OCI-LY7 (cell line): ENCODE data around the gene METTL24. TPM values are rescaled to one million over a fixed set of nuclear protein-coding genes. Genes with fewer than 3 reads are reported as not detected.

Experiments
- BruUV-seq: library from RNA; stranded (reverse); fragments of 400-500 nt; replicated peaks from 2 replicates; lab custom pipeline; 2021; lab: Mats Ljungman, UMichigan
- CTCF ChIA-PET: fragments of 300-600 bp; sonication (Branson Sonifier 250); formaldehyde crosslinking; loops from one replicate; lab custom pipeline; 2022; ENCODE audit warnings: antibody characterized with exemption; ENCODE audit not compliant: unreplicated experiment; lab: Charles Lee
- POLR2A ChIA-PET: fragments of 300-600 bp; sonication (Branson Sonifier 250); formaldehyde crosslinking; loops from one replicate; lab custom pipeline; 2022; ENCODE audit warnings: antibody characterized with exemption; lab: Charles Lee
- DNase-seq: peaks from one replicate; pipeline ENCODE4 v3.0.0-alpha.2; 2015; ENCODE audit warnings: low spot score
- H2AFZ ChIP-seq: fragments of 200-600 bp; sonication (generic), shearing (Covaris generic); 2 replicates; pipeline ENCODE4 v1.6.1; 2014; ENCODE audit warnings: mild to moderate bottlenecking, antibody characterized with exemption, low read length, moderate library complexity
- H3K27ac ChIP-seq: fragments of 200-600 bp; sonication (generic); 2 replicates; pipeline ENCODE4 v1.5.1; 2014; ENCODE audit warnings: mixed run types, low read depth, mild to moderate bottlenecking, moderate library complexity, low read length, inconsistent platforms; ENCODE audit not compliant: poor library complexity, severe bottlenecking
- H3K36me3 ChIP-seq: fragments of 200-600 bp; sonication (generic); 2 replicates; pipeline ENCODE4 v1.6.1; 2014; ENCODE audit warnings: mild to moderate bottlenecking, antibody characterized with exemption, low read length, moderate library complexity, mixed read lengths; ENCODE audit not compliant: insufficient read depth
- H3K4me1 ChIP-seq: fragments of 200-600 bp; sonication (generic); 2 replicates; pipeline ENCODE4 v1.5.1; 2014; ENCODE audit warnings: mild to moderate bottlenecking, low read length; ENCODE audit not compliant: insufficient read depth, poor library complexity, severe bottlenecking
- H3K4me2 ChIP-seq: fragments of 200-600 bp; sonication (generic); 2 replicates; pipeline ENCODE4 v1.6.1; 2014; ENCODE audit warnings: mild to moderate bottlenecking, low read length
- H3K4me3 ChIP-seq: fragments of 200-600 bp; sonication (generic); 2 replicates; pipeline ENCODE4 v1.5.1; 2014; ENCODE audit warnings: mild to moderate bottlenecking, low read depth, low read length; ENCODE audit not compliant: poor library complexity, severe bottlenecking
- H3K79me2 ChIP-seq: fragments of 200-600 bp; sonication (generic); 2 replicates; pipeline ENCODE4 v1.6.1; 2016; ENCODE audit warnings: low read depth, mild to moderate bottlenecking, low read length, moderate library complexity, mixed read lengths; ENCODE audit not compliant: insufficient read depth
- H3K9me2 ChIP-seq: fragments of 200-600 bp; sonication (generic); 2 replicates; pipeline ENCODE4 v1.6.1; 2016; ENCODE audit warnings: mild to moderate bottlenecking, low read length, mixed read lengths; ENCODE audit not compliant: insufficient read depth
- H3K9me3 ChIP-seq: fragments of 200-600 bp; sonication (generic); 2 replicates; pipeline ENCODE4 v1.6.1; 2014; ENCODE audit warnings: mild to moderate bottlenecking, mixed run types, low read length, mixed read lengths
- H4K20me1 ChIP-seq: fragments of 200-600 bp; sonication (generic); 2 replicates; pipeline ENCODE4 v1.6.1; 2014; ENCODE audit warnings: mild to moderate bottlenecking, antibody characterized with exemption, low read length, moderate library complexity, mixed read lengths; ENCODE audit not compliant: insufficient read depth
- CTCF ChIP-seq: fragments of 200-600 bp; sonication (generic); conservative IDR thresholded peaks from 2 replicates; pipeline ENCODE4 v1.5.1; 2014; ENCODE audit warnings: mild to moderate bottlenecking, antibody characterized with exemption, low read length, moderate library complexity, mixed read lengths
- EZH2phosphoT487 ChIP-seq: fragments of 200-600 bp; sonication (generic); IDR thresholded peaks from 2 replicates; pipeline ENCODE4 v1.6.1; 2018; ENCODE audit warnings: low read depth, borderline replicate concordance, mild to moderate bottlenecking, mixed run types, antibody characterized with exemption, low read length, moderate library complexity, mixed read lengths
- intact Hi-C: fragments of 100-400 bp; cut with micrococcal nuclease; formaldehyde crosslinking; loops from one replicate; pipeline ENCODE4 v1.10.0; 2022; ENCODE audit not compliant: unreplicated experiment
- total RNA-seq, 2 experiments: library from RNA; depleted of rRNA in 1 of 2; stranded (reverse); fragments of >200 nt in 1 of 2; shearing (Covaris generic) in 1 of 2; gene quantifications; 2 replicates each; pipeline ENCODE4 v1.2.3, GENCODE V29; 2014 to 2022

Gene METTL24
- total RNA-seq, 2 experiments from 2014 or later, result not detected

GRCh38 chr6:110398778-110399177 lies 40.6 kb upstream of the METTL24 start:
- no peaks in the 10 kb centered on the region for H3K9me2 ChIP-seq
- no peaks in the 10 kb centered on the region for H3K36me3 ChIP-seq
- CTCF ChIA-PET, result no interaction called here
- TF ChIP-seq CTCF, result no peak
- no peak for TF ChIP-seq EZH2phosphoT487
- no peaks in the 10 kb centered on the region for H3K4me1 ChIP-seq
- H3K27ac ChIP-seq, result no peak overlapping the region
- POLR2A ChIA-PET, result no interaction called here
- no peaks in the 10 kb centered on the region for H3K9me3 ChIP-seq
- no peak overlapping the region for H3K4me2 ChIP-seq
- intact Hi-C loops, result no loop called here
- BruUV-seq, result no TSS peak
- DNase-seq, result no peak
- no peaks in the 10 kb centered on the region for H3K79me2 ChIP-seq
- no peak overlapping the region for H3K4me3 ChIP-seq
- H2AFZ ChIP-seq, result no peak overlapping the region
- no peaks in the 10 kb centered on the region for H4K20me1 ChIP-seq

DNA sequence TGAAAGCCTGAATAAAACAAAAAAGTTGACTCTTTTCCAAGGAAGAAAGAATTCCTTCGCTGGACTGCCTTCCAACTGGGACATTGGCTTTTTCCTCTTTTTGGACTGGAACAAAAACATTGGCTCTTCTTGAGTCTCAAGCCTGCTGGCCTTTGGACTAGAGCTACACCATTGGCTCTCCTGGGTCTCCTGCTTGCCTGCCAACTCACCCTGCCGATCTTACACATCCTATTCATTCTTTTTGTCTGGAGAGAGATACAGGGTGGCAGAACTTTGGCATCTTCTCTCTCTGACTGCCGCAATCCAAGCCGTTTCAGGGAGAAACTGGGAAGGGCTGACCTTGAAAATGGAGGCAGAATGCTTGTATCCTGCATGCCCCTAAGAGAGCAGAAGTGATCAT lies 37.1 kb upstream of the METTL24 start:
- Histone ChIP-seq H3K4me1 (no peaks in the 10 kb centered on the region), H3K4me2 (no peak overlapping the region), H3K9me2 (no peaks in the 10 kb centered on the region), H2AFZ (no peak overlapping the region), H3K79me2 (no peaks in the 10 kb centered on the region), H3K9me3 (no peaks in the 10 kb centered on the region), H4K20me1 (no peaks in the 10 kb centered on the region), H3K27ac (no peak overlapping the region), H3K36me3 (no peaks in the 10 kb centered on the region), H3K4me3 (no peak overlapping the region)
- POLR2A ChIA-PET, result no interaction called here
- no peak for TF ChIP-seq CTCF
- no peak for TF ChIP-seq EZH2phosphoT487
- CTCF ChIA-PET, result no interaction called here
- intact Hi-C loops, result no loop called here
- DNase-seq, result no peak
- BruUV-seq, result no TSS peak

DNA sequence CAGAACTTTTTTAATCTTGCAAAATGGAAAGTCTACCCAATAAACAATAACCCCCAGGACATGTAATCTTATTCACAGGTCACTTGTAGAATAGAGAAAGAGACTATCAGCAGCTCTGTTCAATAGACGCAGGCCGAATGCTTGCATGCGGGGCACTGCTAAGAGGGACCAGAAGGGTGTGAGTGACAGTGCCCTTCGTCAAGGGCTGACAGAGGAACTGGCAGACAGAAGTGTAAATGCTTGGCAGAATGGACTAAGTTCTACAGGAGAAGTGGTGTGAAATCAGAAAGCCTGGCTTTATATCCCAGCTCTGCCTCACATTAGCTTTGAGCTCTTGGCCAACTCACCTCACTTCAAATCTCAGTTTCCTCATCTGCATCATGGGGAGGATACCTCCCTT lies 36.3 kb upstream of the METTL24 start:
- H2AFZ ChIP-seq, result no peak overlapping the region
- CTCF ChIA-PET, result no interaction called here
- H3K4me1 ChIP-seq, result no peaks in the 10 kb centered on the region
- H3K4me3 ChIP-seq, result no peak overlapping the region
- TF ChIP-seq EZH2phosphoT487, result no peak
- no peak for TF ChIP-seq CTCF
- intact Hi-C loops, result loop anchor here (5.0 kb wide), 1 partner anchor 867 kb away; no protein-coding TSS in a partner anchor
- no peaks in the 10 kb centered on the region for H3K9me3 ChIP-seq
- DNase-seq, result no peak
- no TSS peak for BruUV-seq
- H3K9me2 ChIP-seq, result no peaks in the 10 kb centered on the region
- no peaks in the 10 kb centered on the region for H3K36me3 ChIP-seq
- POLR2A ChIA-PET, result no interaction called here
- H3K27ac ChIP-seq, result no peak overlapping the region
- H3K79me2 ChIP-seq, result no peaks in the 10 kb centered on the region
- H4K20me1 ChIP-seq, result no peaks in the 10 kb centered on the region
- H3K4me2 ChIP-seq, result no peak overlapping the region
